Astrocyte (in vitro differentiated cells and primary cell): Measurements from ENCODE around the gene TRMU.

Experiments
- CTCF ChIP-seq: IDR thresholded peaks from 2 replicates; pipeline ENCODE4 v1.5.1; 2011; ENCODE audit warnings: low read depth, mild to moderate bottlenecking, inconsistent platforms, low read length, moderate library complexity; ENCODE audit not compliant: insufficient read depth
- EZH2 ChIP-seq: IDR thresholded peaks from 2 replicates; pipeline ENCODE4 v1.6.1; 2012; ENCODE audit warnings: mild to moderate bottlenecking, low read length, inconsistent platforms; ENCODE audit not compliant: insufficient read depth

DNA sequence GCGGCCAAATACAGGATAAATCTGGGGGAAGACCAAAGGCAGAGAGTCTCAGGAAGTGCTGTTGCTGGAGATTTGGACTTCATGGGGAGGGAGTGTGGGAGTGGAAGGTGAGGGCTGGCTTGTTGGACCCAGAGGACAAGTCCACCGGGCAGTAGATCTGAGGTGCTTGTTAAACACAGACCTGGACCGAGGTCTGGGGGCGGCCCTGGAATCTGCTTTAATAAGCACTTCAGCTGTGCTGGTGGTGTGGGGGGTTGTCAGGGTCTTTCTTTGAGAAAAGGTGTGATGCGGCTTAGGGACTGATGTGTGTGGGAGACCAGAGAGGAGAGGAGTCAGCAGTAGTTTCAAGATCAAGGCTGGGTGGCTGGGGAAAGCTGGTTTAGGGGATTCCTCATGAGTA lies 4.4 kb downstream of the TRMU start:
- TF ChIP-seq CTCF (no peak), EZH2 (no peak)
